ENCODE results near the gene PROCR. TPM values are rescaled to one million over a fixed set of nuclear protein-coding genes. Genes with fewer than 3 reads are reported as not detected.

PROCR gene
- total RNA-seq, 2 donors from 2014 or later: 2.4 to 6.8 TPM

DNA sequence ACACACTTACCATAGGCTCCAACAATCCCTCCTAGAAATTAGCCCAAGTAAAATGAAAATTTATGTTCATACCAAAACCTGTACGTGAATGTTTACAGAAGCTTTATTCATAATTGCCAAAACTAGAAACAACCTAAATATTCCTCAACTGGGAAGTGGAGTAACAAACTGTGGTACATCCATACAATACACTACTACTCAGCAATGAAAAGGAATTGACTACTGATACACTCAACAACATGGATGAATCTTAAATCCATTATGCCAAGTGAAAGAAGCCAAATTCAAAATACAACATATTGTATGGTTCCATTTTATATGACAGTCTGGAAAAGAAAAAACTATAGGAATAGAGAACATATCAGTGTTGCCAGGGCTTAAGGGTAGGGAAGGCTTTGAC lies 34.9 kb downstream of the PROCR start:
- WGBS, 2 experiments (ENCODE audit: insufficient coverage in 1 of 2, insufficient read length in 1 of 2): 100% methylated on average over 1 of the region's 1 CpG; no CpG with 5 or more reads in 1 of the 2 experiments
- no peak overlapping the region for H3K9ac ChIP-seq (ENCODE audit: extremely low read depth, low read length, poor library complexity, severe bottlenecking)
- no peaks in the 10 kb centered on the region for H3K27me3 Mint-ChIP-seq (ENCODE audit: insufficient read depth)
- H3K27ac ChIP-seq (ENCODE audit: low read depth, low read length): no peak overlapping the region
- H3K4me1 Mint-ChIP-seq: no peaks in the 10 kb centered on the region
- H3K4me3 ChIP-seq (ENCODE audit: low read length): no peak overlapping the region
- no peaks in the 10 kb centered on the region for H3K36me3 ChIP-seq (ENCODE audit: control insufficient read depth, insufficient read depth, low read length)
- no peaks in the 10 kb centered on the region for H3K4me1 ChIP-seq (ENCODE audit: control insufficient read depth, insufficient read depth, low read length)
- peaks cover 4% of the 10 kb centered on the region for H3K9me3 ChIP-seq (ENCODE audit: control insufficient read depth, low read length)
- H3K4me3 Mint-ChIP-seq: no peak overlapping the region
- no peak overlapping the region for H3K27ac Mint-ChIP-seq
- H3K27me3 ChIP-seq (ENCODE audit: control insufficient read depth, insufficient read depth, low read length, poor library complexity, severe bottlenecking): no peaks in the 10 kb centered on the region
- peaks cover 24% of the 10 kb centered on the region for H3K9me3 Mint-ChIP-seq
- TF ChIP-seq, protein P1, sequence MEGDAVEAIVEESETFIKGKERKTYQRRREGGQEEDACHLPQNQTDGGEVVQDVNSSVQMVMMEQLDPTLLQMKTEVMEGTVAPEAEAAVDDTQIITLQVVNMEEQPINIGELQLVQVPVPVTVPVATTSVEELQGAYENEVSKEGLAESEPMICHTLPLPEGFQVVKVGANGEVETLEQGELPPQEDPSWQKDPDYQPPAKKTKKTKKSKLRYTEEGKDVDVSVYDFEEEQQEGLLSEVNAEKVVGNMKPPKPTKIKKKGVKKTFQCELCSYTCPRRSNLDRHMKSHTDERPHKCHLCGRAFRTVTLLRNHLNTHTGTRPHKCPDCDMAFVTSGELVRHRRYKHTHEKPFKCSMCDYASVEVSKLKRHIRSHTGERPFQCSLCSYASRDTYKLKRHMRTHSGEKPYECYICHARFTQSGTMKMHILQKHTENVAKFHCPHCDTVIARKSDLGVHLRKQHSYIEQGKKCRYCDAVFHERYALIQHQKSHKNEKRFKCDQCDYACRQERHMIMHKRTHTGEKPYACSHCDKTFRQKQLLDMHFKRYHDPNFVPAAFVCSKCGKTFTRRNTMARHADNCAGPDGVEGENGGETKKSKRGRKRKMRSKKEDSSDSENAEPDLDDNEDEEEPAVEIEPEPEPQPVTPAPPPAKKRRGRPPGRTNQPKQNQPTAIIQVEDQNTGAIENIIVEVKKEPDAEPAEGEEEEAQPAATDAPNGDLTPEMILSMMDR (conservative IDR thresholded peaks at IDR 0.05): no peak
- no peak for DNase-seq
- H3K36me3 Mint-ChIP-seq (ENCODE audit: low read depth): no peaks in the 10 kb centered on the region

DNA sequence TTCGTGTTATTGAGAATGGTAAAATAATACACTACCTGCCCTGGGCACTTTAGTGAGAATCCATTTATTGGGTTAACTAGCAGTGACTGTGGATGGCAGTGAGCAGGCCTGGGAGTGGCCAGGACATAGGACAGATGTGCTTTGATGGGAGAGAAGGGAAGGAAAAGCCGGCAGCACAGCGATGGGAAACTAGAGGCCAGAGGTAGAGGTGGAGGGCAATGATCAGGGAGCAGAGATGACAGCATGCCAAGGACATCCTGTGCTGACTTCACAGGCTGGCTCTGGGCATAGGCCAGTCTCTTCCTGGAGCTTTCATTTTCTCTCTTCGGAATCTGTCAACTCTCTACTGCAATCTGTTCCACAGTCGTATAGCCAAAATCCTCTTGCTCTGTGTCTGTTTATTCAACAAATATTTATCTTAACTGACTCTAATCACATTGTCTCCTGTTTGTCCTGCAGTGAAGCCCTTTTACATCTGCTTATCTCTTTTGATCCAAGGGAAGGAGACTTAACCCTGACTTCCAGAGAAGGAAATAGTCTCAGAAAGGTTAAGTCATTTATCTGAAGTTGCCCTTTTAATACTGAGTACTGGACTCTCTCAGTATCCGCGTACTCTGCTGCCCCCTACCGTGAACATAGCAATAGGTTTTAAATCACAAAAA lies 36.2 kb downstream of the PROCR start:
- Histone ChIP-seq H3K4me3 (ENCODE audit: low read length) (no peak overlapping the region), H3K36me3 (ENCODE audit: control insufficient read depth, insufficient read depth, low read length) (no peaks in the 10 kb centered on the region), H3K9me3 (ENCODE audit: control insufficient read depth, low read length) (peaks cover 4% of the 10 kb centered on the region), H3K4me1 (ENCODE audit: control insufficient read depth, insufficient read depth, low read length) (peaks cover 3% of the 10 kb centered on the region), H3K9ac (ENCODE audit: extremely low read depth, low read length, poor library complexity, severe bottlenecking) (no peak overlapping the region), H3K27me3 (ENCODE audit: control insufficient read depth, insufficient read depth, low read length, poor library complexity, severe bottlenecking) (no peaks in the 10 kb centered on the region), H3K27ac (ENCODE audit: low read depth, low read length) (no peak overlapping the region)
- Mint-ChIP-seq H3K4me1 (no peaks in the 10 kb centered on the region), H3K27ac (no peak overlapping the region), H3K4me3 (no peak overlapping the region), H3K27me3 (ENCODE audit: insufficient read depth) (no peaks in the 10 kb centered on the region), H3K36me3 (ENCODE audit: low read depth) (no peaks in the 10 kb centered on the region), H3K9me3 (peaks cover 27% of the 10 kb centered on the region)
- DNase-seq: peak; percentile 90
- 33 to 47% methylated on average over 5 to 8 of the region's 8 CpGs for WGBS, 2 experiments (ENCODE audit: insufficient coverage in 1 of 2, insufficient read length in 1 of 2)
- TF ChIP-seq, protein P1 (conservative IDR thresholded peaks at IDR 0.05): peak; percentile 94

DNA sequence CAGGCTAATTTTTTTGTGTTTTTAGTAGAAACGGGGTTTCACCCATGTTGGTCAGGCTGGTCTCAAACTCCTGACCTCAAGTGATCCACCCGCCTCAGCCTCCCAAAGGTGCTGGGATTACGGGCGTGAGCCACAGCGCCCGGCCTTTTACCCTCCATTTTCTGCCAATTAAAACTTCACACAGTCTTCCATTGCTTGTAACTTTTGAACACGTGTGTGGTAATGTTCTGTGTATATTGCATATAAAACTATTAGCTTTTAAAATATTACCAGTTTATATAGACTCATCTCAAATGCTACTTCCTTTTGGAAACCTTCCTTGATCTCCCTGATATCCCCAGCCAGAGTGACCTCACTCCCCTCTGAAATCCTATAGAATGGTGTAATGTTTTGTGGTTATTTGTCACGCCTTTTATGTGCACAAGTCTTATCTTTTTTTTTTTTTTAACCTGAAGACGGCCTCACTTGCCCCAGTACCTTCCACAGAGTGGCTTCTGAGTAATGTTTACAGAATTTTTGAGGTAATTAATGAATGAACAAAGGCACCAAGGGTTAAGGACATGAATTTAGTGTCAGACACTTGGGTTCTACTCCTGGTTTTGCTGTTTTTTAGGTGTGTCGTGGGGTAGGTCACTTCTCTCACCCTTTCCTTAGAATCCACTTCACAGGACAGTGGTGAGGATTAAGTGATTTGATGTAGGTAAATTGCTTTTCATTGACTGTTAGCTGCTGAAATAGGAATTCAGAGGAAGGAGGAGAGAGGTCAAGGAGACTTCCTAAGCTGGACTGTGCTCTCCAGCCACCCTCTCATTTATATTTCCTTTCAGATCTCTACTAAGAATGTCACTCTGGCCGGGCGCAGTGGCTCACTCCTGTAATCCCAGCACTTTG lies 43.4 kb downstream of the PROCR start:
- Histone ChIP-seq H3K4me1 (ENCODE audit: control insufficient read depth, insufficient read depth, low read length) (peaks cover 3% of the 10 kb centered on the region), H3K27ac (ENCODE audit: low read depth, low read length) (no peak overlapping the region), H3K36me3 (ENCODE audit: control insufficient read depth, insufficient read depth, low read length) (no peaks in the 10 kb centered on the region), H3K9ac (ENCODE audit: extremely low read depth, low read length, poor library complexity, severe bottlenecking) (no peak overlapping the region), H3K9me3 (ENCODE audit: control insufficient read depth, low read length) (no peaks in the 10 kb centered on the region), H3K27me3 (ENCODE audit: control insufficient read depth, insufficient read depth, low read length, poor library complexity, severe bottlenecking) (no peaks in the 10 kb centered on the region), H3K4me3 (ENCODE audit: low read length) (no peak overlapping the region)
- WGBS, 2 experiments (ENCODE audit: insufficient coverage in 1 of 2, insufficient read length in 1 of 2): 88 to 89% methylated on average over 4 to 10 of the region's 12 CpGs
- no peaks in the 10 kb centered on the region for H3K36me3 Mint-ChIP-seq (ENCODE audit: low read depth)
- peaks cover 26% of the 10 kb centered on the region for H3K9me3 Mint-ChIP-seq
- TF ChIP-seq, protein P1 (conservative IDR thresholded peaks at IDR 0.05): no peak
- H3K27me3 Mint-ChIP-seq (ENCODE audit: insufficient read depth): peaks cover 9% of the 10 kb centered on the region
- no peak overlapping the region for H3K27ac Mint-ChIP-seq
- no peaks in the 10 kb centered on the region for H3K4me1 Mint-ChIP-seq
- no peak overlapping the region for H3K4me3 Mint-ChIP-seq
- DNase-seq: no peak

All from endodermal cell (in vitro differentiated cells).